ENCODE results near the gene FOXO1.

FOXO1 gene

DNA sequence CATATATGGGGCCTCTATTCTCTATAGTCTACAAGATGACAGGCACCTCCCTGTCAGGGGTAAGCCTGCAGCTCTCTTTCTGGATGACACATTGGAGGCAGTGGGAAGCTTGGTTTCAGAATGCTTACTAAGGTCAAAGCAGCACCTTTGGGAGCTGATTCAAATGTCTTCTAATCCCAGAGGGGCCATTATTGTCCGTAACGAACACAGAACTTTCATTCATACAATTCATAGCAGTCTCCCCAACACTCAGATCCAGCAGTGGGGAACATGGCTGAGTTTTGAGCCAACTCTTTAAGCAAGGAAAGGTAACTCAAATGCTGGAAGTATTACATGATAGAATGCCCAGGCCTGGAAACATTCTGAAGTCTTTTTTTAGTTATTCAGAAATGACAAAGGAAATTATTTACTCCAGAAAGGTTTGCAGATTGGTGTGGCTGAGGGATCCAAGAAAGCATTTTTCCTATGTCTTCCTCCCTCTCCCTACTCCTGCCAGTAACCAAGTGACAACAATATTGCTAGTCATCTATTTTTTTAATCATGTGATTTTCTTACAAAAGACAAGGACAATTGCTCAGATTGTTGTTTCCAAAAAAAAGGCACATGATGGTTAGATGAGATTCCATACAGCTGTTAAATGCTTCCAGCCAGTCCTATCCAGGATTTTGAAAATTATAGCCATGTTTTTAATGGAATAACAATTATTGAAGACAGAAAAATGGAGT, 118.7 kb downstream of the FOXO1 start:
- TF ChIP-seq, protein P1, sequence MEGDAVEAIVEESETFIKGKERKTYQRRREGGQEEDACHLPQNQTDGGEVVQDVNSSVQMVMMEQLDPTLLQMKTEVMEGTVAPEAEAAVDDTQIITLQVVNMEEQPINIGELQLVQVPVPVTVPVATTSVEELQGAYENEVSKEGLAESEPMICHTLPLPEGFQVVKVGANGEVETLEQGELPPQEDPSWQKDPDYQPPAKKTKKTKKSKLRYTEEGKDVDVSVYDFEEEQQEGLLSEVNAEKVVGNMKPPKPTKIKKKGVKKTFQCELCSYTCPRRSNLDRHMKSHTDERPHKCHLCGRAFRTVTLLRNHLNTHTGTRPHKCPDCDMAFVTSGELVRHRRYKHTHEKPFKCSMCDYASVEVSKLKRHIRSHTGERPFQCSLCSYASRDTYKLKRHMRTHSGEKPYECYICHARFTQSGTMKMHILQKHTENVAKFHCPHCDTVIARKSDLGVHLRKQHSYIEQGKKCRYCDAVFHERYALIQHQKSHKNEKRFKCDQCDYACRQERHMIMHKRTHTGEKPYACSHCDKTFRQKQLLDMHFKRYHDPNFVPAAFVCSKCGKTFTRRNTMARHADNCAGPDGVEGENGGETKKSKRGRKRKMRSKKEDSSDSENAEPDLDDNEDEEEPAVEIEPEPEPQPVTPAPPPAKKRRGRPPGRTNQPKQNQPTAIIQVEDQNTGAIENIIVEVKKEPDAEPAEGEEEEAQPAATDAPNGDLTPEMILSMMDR (IDR thresholded peaks at IDR 0.05; ENCODE audit: low read depth, low read length, missing control alignments), result no peak
- in situ Hi-C loops (cut with HindIII; ENCODE audit: low pct_ligation_motif_present, low sequenced_read_pairs), result no loop called here
- Histone ChIP-seq H3K4me3 (ENCODE audit: low read depth, low read length) (no peak overlapping the region), H3K36me3 (replicated peaks) (no peaks in the 10 kb centered on the region), H3K27ac (no peak overlapping the region), H3K27me3 (replicated peaks) (no peaks in the 10 kb centered on the region)
- no peak for DNase-seq

DNA sequence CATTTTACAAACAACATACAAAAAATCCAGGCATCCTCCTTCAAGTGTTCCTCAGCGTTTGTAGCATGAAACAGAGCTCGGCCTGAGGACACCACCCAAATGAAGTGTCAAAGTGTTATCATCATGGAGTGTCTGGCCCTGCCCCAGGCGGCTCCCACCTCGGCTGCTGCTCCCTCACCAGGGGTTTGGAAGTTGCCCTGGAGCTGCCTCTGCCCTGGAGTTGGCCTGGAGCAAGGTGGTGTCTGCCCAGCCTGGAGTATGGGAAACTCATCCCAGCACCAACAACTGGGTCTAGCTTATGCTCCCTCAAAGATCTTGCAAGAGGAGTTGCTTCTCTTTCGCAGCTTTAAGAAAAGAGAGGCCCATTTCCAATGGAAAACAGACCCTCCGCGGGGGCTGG, 120.4 kb downstream of the FOXO1 start:
- Histone ChIP-seq H3K4me3 (ENCODE audit: low read depth, low read length) (no peak overlapping the region), H3K27me3 (replicated peaks) (no peaks in the 10 kb centered on the region), H3K27ac (no peak overlapping the region), H3K36me3 (replicated peaks) (no peaks in the 10 kb centered on the region)
- in situ Hi-C loops (cut with HindIII; ENCODE audit: low pct_ligation_motif_present, low sequenced_read_pairs), result no loop called here
- no peak for DNase-seq
- TF ChIP-seq, protein P1 (IDR thresholded peaks at IDR 0.05; ENCODE audit: low read depth, low read length, missing control alignments), result no peak

DNA sequence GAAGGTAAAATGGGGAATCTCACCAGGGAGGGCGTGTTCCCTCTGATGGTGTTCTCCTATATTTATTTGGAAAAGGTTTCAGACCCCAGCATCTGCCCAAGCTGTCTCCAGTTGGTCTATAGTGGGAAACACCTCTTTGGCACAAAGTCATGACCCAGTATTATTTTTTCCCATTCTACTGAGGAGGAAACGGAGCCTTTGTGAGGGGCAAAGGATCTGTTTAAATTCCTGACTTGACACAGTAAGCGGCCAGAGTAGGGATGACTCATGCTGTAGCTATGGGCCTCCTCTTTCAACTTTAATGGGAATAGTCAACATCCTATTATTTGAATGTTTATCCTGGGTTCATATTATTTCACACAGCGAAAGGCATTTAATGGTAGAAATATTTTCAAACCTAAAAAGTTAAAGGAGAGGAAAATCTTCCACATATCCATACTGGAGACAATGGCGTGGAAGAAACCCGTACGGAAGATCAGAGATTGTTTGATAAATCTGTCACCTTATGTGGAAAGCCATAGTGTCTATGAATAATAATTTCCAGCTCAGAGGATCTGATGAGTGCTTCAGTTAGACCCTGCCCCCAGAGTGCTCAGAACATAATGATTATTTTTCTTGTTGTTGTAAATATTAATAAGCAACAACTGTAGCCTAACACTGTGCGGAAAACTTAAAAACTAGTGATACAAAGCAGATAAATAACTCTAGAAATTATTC, 126.0 kb downstream of the FOXO1 start:
- H3K4me3 ChIP-seq (ENCODE audit: low read depth, low read length), result no peak overlapping the region
- in situ Hi-C loops (cut with HindIII; ENCODE audit: low pct_ligation_motif_present, low sequenced_read_pairs), result no loop called here
- H3K27me3 ChIP-seq (replicated peaks), result no peaks in the 10 kb centered on the region
- H3K27ac ChIP-seq, result peak overlapping the region; percentile 43
- TF ChIP-seq, protein P1 (IDR thresholded peaks at IDR 0.05; ENCODE audit: low read depth, low read length, missing control alignments), result no peak
- no peaks in the 10 kb centered on the region for H3K36me3 ChIP-seq (replicated peaks)
- DNase-seq, result peak; percentile 86

DNA sequence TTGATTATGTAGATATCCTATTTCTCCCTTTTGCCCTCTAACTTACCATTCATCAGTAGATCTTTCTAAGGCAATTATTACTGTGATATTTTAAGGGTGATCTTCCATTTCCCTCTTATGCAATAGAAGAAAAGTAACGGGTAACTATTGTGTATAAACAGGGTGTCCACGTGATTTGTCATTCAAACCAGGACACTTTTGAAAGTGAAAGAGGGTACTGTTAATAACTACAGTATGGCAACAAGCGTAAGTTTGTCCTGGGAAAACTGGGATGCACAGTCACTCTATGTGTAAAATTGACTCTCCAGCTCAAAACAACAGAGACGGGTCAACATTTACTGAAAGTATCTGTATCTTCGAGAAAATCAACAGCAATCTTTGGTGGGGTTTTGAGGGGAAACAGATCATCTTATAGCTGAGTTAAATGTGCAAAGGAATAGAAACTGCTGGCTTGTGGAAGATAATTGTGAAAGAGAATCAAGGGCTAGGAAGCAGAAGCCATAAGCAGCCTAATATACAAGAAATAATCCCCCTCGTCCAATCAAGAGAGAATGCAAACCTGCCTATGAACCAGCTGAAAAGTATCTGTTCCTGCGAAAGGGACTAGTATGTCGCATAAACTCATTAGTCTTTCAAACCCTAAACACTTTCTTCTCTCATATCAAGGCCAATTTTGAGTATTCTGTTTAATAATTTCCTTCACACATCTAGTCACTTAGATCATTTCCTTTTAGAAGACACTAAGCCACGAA, 126.7 kb downstream of the FOXO1 start:
- Histone ChIP-seq H3K36me3 (replicated peaks) (no peaks in the 10 kb centered on the region), H3K27ac (peak overlapping the region; percentile 43), H3K27me3 (replicated peaks) (no peaks in the 10 kb centered on the region), H3K4me3 (ENCODE audit: low read depth, low read length) (no peak overlapping the region)
- DNase-seq, result no peak
- TF ChIP-seq, protein P1 (IDR thresholded peaks at IDR 0.05; ENCODE audit: low read depth, low read length, missing control alignments), result no peak
- in situ Hi-C loops (cut with HindIII; ENCODE audit: low pct_ligation_motif_present, low sequenced_read_pairs), result no loop called here

DNA sequence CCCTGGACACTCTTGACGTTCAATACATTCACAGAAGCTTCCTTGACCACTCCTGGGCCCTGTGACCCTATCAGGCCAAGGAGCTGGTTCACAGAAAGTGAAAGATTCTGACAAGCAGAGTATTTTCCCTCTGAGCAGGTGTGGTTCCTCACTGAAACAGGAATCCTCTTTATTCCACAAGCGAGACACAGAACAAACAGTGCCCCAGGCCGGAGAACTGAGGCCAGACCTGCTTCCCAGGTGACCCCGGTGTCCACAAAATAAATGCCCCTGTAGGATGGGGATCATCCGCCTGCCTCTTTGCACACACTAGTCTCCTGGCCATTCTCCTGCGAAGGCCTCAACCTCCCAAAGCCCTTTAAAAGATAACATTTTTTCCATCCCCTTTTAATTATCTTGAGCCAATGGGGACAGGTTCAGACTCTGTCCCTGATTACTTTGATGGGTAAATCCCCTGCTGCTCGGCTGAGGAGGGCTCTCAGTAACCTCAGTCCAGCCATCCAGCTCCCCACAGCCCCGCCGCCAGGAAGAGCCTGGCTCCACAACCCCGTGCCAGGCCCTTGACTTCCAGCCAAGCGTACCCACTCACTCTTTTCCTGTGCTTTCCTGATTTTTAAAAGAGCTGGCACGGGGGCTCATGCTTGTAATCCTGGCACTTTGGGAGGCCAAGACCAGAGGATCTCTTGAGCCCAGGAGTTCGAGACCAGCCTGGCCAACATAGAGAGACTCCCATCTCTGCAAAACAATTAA, 129.1 kb downstream of the FOXO1 start:
- TF ChIP-seq, protein P1 (IDR thresholded peaks at IDR 0.05; ENCODE audit: low read depth, low read length, missing control alignments), result no peak
- H3K27ac ChIP-seq, result no peak overlapping the region
- H3K4me3 ChIP-seq (ENCODE audit: low read depth, low read length), result no peak overlapping the region
- no peaks in the 10 kb centered on the region for H3K36me3 ChIP-seq (replicated peaks)
- in situ Hi-C loops (cut with HindIII; ENCODE audit: low pct_ligation_motif_present, low sequenced_read_pairs), result no loop called here
- DNase-seq, result no peak
- no peaks in the 10 kb centered on the region for H3K27me3 ChIP-seq (replicated peaks)
